Osteoblast (primary cell): ENCODE results near the gene AP1S2. TPM values are rescaled to one million over a fixed set of nuclear protein-coding genes. Genes with fewer than 3 reads are reported as not detected.
A peak's percentile ranks its signal among the peaks of the same experiment; 100 is the strongest.

Experiments
- DNase-seq: peaks from one replicate; pipeline ENCODE4 v3.0.0; 2011; ENCODE audit warnings: low spot score, mixed read lengths; ENCODE audit not compliant: insufficient read length; ENCODE audit errors: missing footprints
- H2AFZ ChIP-seq: 2 replicates; pipeline ENCODE4 v1.6.0; 2011; ENCODE audit warnings: mild to moderate bottlenecking, low read length
- H3K27ac ChIP-seq: 2 replicates; pipeline ENCODE4 v1.5.1; 2011; ENCODE audit warnings: mild to moderate bottlenecking, low read depth, low read length, moderate library complexity
- H3K27me3 ChIP-seq: 2 replicates; pipeline ENCODE4 v1.6.0; 2012; ENCODE audit warnings: mild to moderate bottlenecking, control low read depth, inconsistent platforms, low read length, moderate library complexity; ENCODE audit not compliant: insufficient read depth
- H3K36me3 ChIP-seq: 2 replicates; pipeline ENCODE4 v1.5.1; 2011; ENCODE audit warnings: mild to moderate bottlenecking, low read length, control low read depth, moderate library complexity; ENCODE audit not compliant: insufficient read depth
- H3K4me1 ChIP-seq: 2 replicates; pipeline ENCODE4 v1.5.1; 2011; ENCODE audit warnings: mild to moderate bottlenecking, low read length, control low read depth, moderate library complexity; ENCODE audit not compliant: insufficient read depth
- H3K4me2 ChIP-seq: 2 replicates; pipeline ENCODE4 v1.6.0; 2011; ENCODE audit warnings: mild to moderate bottlenecking, low read length; ENCODE audit not compliant: insufficient read depth
- H3K4me3 ChIP-seq: fragments of 200-600 bp; sonication (generic); 3 replicates; pipeline ENCODE4 v1.5.1; 2012; ENCODE audit warnings: mild to moderate bottlenecking, low read length, inconsistent platforms; ENCODE audit not compliant: insufficient read depth
- H3K79me2 ChIP-seq: 2 replicates; pipeline ENCODE4 v1.6.0; 2012; ENCODE audit warnings: mild to moderate bottlenecking, low read length, control low read depth, inconsistent platforms; ENCODE audit not compliant: insufficient read depth
- H3K9me3 ChIP-seq: 2 replicates; pipeline ENCODE4 v1.5.1; 2011; ENCODE audit warnings: low read depth, low read length, control low read depth
- H4K20me1 ChIP-seq: 2 replicates; pipeline ENCODE4 v1.6.0; 2012; ENCODE audit warnings: mild to moderate bottlenecking, low read length, control low read depth; ENCODE audit not compliant: insufficient read depth
- CTCF ChIP-seq: IDR thresholded peaks from 2 replicates; pipeline ENCODE4 v1.5.1; 2011; ENCODE audit warnings: mild to moderate bottlenecking, low read depth, low read length, moderate library complexity; ENCODE audit errors: extremely low read depth
- total RNA-seq: library from RNA; depleted of rRNA; stranded (reverse); fragments of >200 nt; gene quantifications from 2 replicates; pipeline ENCODE4 v1.2.3, GENCODE V29; 2012

The AP1S2 gene
- total RNA-seq, 1 donor = 14.8 TPM

GRCh38 chrX:15797707-15798106 is 56.9 kb downstream of the AP1S2 start:
- no peak for TF ChIP-seq CTCF
- no peak for DNase-seq

GRCh38 chrX:15790769-15791290 is 63.8 kb downstream of the AP1S2 start:
- Histone ChIP-seq H3K27ac (peak overlapping the region; percentile 87), H3K9me3 (no peaks in the 10 kb centered on the region), H3K4me2 (peak overlapping the region; percentile 100), H3K36me3 (peaks cover 15% of the 10 kb centered on the region), H3K79me2 (peaks cover 36% of the 10 kb centered on the region), H4K20me1 (no peaks in the 10 kb centered on the region), H3K27me3 (no peaks in the 10 kb centered on the region), H2AFZ (peak overlapping the region; percentile 99), H3K4me3 (peak overlapping the region; percentile 98), H3K4me1 (peaks cover 9% of the 10 kb centered on the region)
- no peak for TF ChIP-seq CTCF
- no peak for DNase-seq

More at GRCh38 chrX:15797707-15798106, 56.9 kb downstream of the AP1S2 start:
- H4K20me1 ChIP-seq = peaks cover 4% of the 10 kb centered on the region
- no peaks in the 10 kb centered on the region for H3K9me3 ChIP-seq
- H2AFZ ChIP-seq = no peak overlapping the region
- H3K79me2 ChIP-seq = peaks cover 39% of the 10 kb centered on the region
- H3K4me3 ChIP-seq = no peak overlapping the region
- peaks cover 29% of the 10 kb centered on the region for H3K36me3 ChIP-seq
- H3K27me3 ChIP-seq = no peaks in the 10 kb centered on the region
- H3K27ac ChIP-seq = no peak overlapping the region
- H3K4me1 ChIP-seq = no peaks in the 10 kb centered on the region
- no peak overlapping the region for H3K4me2 ChIP-seq

- DNase-seq = peak; percentile 92
- H3K27ac ChIP-seq = peak within 1 kb of the TSS; percentile 87
- peak within 1 kb of the TSS; percentile 98 for H3K4me3 ChIP-seq
- H4K20me1 ChIP-seq = no peaks in the 10 kb centered on the region
- no peaks in the 10 kb centered on the region for H3K27me3 ChIP-seq
- peaks cover 30% of the 10 kb centered on the region for H3K79me2 ChIP-seq
- H2AFZ ChIP-seq = peak within 1 kb of the TSS; percentile 99
- peaks cover 9% of the 10 kb centered on the region for H3K4me1 ChIP-seq
- H3K4me2 ChIP-seq = peak within 1 kb of the TSS; percentile 100
- no peaks in the 10 kb centered on the region for H3K9me3 ChIP-seq
- H3K36me3 ChIP-seq = peaks cover 12% of the 10 kb centered on the region
- no peak for TF ChIP-seq CTCF
Measured at GRCh38 chrX:15789979-15790768, 64.4 kb downstream of the AP1S2 start, which contains the start of gene ZRSR2. ZRSR2 (plus strand) TSS chrX:15790484; CDS start chrX:15790496, 12 bp downstream.

GRCh38 chrX:15786915-15787314 is 67.7 kb downstream of the AP1S2 start:
- Histone ChIP-seq H3K9me3 (no peaks in the 10 kb centered on the region), H3K27ac (no peak overlapping the region), H3K4me2 (no peak overlapping the region), H3K4me1 (peaks cover 9% of the 10 kb centered on the region), H3K27me3 (no peaks in the 10 kb centered on the region), H3K79me2 (peaks cover 6% of the 10 kb centered on the region), H4K20me1 (no peaks in the 10 kb centered on the region), H2AFZ (no peak overlapping the region), H3K4me3 (no peak overlapping the region), H3K36me3 (peaks cover 7% of the 10 kb centered on the region)
- no peak for DNase-seq
- TF ChIP-seq CTCF = no peak
